Measurements from ENCODE around the gene ARID3C.

ARID3C gene

GRCh38 chr9:34592895-34593601 is 35.8 kb downstream of the ARID3C start:
- DNase-seq = no peak

- DNase-seq = no peak
Observed at GRCh38 chr9:34591917-34592866, 36.7 kb downstream of the ARID3C start.

- DNase-seq = peak; percentile 68
Observed at GRCh38 chr9:34591248-34591916, 37.5 kb downstream of the ARID3C start.

GRCh38 chr9:34590381-34591247 is 38.3 kb downstream of the ARID3C start:
- DNase-seq = no peak

GRCh38 chr9:34589636-34590380 is 39.1 kb downstream of the ARID3C start, which contains the start of gene CNTFR:
TSS of gene CNTFR (minus strand) at chr9:34589724. CDS start at chr9:34568981, 20,743 bp downstream.
- DNase-seq = no peak

GRCh38 chr9:34588671-34589635 is 39.9 kb downstream of the ARID3C start:
- DNase-seq = no peak

GRCh38 chr9:34587271-34587670 is 41.6 kb downstream of the ARID3C start:
- DNase-seq = no peak

- no peak for DNase-seq
Observed at GRCh38 chr9:34585946-34586669, 42.8 kb downstream of the ARID3C start.

GRCh38 chr9:34584970-34585369 is 43.9 kb downstream of the ARID3C start:
- DNase-seq = no peak

- DNase-seq = no peak
Observed at GRCh38 chr9:34582787-34583186, 46.1 kb downstream of the ARID3C start.

- DNase-seq = no peak
Observed at GRCh38 chr9:34581318-34581717, 47.5 kb downstream of the ARID3C start.

- DNase-seq = no peak
Observed at GRCh38 chr9:34580358-34580757, 48.5 kb downstream of the ARID3C start.

- DNase-seq = no peak
Observed at GRCh38 chr9:34579808-34580163, 49.1 kb downstream of the ARID3C start.

- DNase-seq = no peak
Observed at GRCh38 chr9:34579104-34579807, 49.6 kb downstream of the ARID3C start.

GRCh38 chr9:34578241-34579103 is 50.4 kb downstream of the ARID3C start:
- no peak for DNase-seq

- no peak for DNase-seq
Observed at GRCh38 chr9:34577400-34578240, 51.2 kb downstream of the ARID3C start.
